Fibroblast of villous mesenchyme (primary cell): ENCODE results near the gene NUBP2. TPM values are rescaled to one million over a fixed set of nuclear protein-coding genes. Genes with fewer than 3 reads are reported as not detected.
A peak's percentile ranks its signal among the peaks of the same experiment; 100 is the strongest.

Source experiments
- DNase-seq: peaks from one replicate; pipeline ENCODE4 v3.0.0-alpha.2; 2010; ENCODE audit warnings: low read depth
- H3K4me3 ChIP-seq: 2 replicates; pipeline ENCODE4 v1.5.1; 2011; ENCODE audit warnings: low read depth, mild to moderate bottlenecking, low read length
- total RNA-seq: library from RNA; depleted of rRNA; stranded (reverse); fragments of >200 nt; gene quantifications from 2 replicates; pipeline ENCODE4 v1.2.3, GENCODE V29; 2012
- TF ChIP-seq, protein P1 (sequence below): IDR thresholded peaks from 2 replicates; pipeline ENCODE4 v1.5.1; 2012; ENCODE audit warnings: low read depth, mild to moderate bottlenecking, low read length; ENCODE audit not compliant: insufficient read depth

NUBP2 gene
- 54.8 and 78.0 TPM in 2 replicates for total RNA-seq

DNA sequence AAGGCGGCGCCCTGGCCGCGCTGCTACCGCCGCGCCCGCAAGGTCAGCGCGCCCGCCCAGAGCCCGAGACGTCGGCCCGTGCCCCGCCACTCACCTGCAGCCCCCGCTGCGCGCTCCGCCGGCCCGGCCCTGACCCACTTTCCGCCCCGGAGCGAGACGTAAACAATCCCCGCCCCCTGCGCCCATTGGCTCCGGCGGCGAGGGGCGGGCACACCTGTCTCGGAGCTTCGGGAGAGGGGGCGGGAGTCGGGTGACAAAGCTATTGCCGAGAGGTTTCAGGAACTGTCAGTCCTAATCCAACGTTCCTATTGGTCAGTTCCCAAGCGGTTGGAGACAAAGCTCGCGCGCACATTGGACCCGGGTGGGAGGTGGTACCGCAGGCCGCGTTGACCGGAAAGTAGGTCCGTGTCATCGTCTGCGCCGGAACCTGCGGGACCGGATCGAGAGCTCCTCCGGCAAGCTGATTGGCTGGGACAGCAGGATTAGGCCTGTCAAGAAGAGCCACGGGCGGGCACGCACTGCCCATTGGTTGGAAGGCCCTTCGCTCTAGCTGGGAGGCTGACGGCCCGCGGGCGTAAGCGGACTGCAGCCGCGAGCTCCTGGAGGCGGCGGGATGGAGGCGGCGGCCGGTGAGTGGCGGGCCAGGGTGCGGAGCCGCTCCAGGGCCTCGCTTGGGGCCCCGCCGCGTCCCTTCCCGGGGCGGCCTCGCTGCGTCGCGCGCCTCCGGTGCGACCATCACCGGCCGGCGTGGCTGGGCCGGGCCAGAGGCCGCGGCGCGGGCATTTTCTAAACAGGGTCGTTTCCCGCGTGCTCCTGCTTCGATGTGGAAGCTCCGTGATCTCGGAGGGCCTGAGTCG, at the start of gene NUBP2, which contains the start of gene SPSB3:
Gene NUBP2, plus strand, starts transcription at position 553 of the 857 bp plus-strand sequence. Its CDS starts 61 bp downstream, at position 614.
Gene SPSB3, minus strand, starts transcription at position 164 of the 857 bp plus-strand sequence. CDS start 1,088 bp downstream, outside the sequence.
- DNase-seq, result peak; percentile 100
- peak within 1 kb of the TSS; percentile 91 for H3K4me3 ChIP-seq
- TF ChIP-seq, protein P1, sequence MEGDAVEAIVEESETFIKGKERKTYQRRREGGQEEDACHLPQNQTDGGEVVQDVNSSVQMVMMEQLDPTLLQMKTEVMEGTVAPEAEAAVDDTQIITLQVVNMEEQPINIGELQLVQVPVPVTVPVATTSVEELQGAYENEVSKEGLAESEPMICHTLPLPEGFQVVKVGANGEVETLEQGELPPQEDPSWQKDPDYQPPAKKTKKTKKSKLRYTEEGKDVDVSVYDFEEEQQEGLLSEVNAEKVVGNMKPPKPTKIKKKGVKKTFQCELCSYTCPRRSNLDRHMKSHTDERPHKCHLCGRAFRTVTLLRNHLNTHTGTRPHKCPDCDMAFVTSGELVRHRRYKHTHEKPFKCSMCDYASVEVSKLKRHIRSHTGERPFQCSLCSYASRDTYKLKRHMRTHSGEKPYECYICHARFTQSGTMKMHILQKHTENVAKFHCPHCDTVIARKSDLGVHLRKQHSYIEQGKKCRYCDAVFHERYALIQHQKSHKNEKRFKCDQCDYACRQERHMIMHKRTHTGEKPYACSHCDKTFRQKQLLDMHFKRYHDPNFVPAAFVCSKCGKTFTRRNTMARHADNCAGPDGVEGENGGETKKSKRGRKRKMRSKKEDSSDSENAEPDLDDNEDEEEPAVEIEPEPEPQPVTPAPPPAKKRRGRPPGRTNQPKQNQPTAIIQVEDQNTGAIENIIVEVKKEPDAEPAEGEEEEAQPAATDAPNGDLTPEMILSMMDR, result no peak

DNA sequence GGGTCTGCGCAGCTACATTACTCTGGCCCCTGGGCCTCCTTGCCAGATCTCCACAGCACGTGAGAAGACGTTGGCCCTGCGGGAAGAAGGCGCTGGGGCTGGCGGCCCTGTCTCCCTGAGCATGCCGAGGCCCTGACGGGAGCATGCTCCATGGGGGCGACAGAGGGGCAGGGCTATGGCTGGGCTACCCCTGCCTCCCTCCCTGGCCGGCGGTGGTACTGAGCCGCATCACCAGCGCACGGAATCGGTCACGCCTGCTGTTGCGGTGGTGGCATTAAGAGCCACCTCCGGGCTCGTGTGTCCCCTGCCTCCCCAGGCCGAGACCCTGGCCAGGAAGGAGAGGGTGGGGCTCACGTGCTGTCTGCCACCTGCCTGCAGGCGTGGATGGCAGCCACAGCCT, 48.6 kb upstream of the NUBP2 start:
- no peak for DNase-seq
- H3K4me3 ChIP-seq, result no peak overlapping the region
- TF ChIP-seq, protein P1, result no peak

GRCh38 chr16:1734816-1735215, 47.9 kb upstream of the NUBP2 start:
- no peak for DNase-seq
- TF ChIP-seq, protein P1, result no peak
- no peak overlapping the region for H3K4me3 ChIP-seq

GRCh38 chr16:1740234-1740633, 42.5 kb upstream of the NUBP2 start:
- TF ChIP-seq, protein P1, result no peak
- H3K4me3 ChIP-seq, result no peak overlapping the region
- no peak for DNase-seq

DNA sequence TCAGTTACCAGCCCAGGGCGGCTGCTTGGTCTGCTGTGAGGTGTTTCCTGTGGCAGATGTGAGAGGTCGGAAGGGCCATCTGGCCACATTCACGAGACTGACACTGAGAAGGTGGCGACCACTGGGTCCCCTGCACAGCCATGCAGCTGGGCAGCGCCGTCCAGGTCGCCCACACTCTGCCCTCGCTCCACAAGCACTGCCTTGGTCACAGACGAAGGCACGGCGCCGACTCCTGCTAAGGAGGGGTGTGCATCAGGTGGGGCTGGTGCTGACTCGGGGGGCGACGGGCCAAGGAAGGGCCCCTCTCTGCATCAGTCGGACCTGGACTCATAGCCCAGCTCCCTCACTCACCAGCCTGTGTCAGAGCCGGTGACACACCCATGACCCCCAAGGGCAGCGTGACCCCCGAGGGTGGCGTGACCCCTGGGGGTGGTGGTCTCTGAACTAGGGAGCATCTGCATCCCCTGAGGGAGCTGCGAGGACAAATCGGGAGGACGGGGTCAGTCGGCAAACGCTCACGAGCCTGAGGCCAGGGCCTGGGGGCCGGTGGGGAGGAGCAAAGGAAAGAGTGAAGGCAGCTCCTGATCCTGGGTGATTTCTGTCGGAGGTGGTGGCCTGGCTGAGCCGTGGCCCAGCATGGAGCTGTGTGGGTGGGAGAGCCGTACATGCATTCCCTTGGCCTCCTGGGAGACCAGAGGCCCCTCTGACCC, 41.8 kb upstream of the NUBP2 start:
- no peak for DNase-seq
- H3K4me3 ChIP-seq, result no peak overlapping the region
- TF ChIP-seq, protein P1, result no peak

DNA sequence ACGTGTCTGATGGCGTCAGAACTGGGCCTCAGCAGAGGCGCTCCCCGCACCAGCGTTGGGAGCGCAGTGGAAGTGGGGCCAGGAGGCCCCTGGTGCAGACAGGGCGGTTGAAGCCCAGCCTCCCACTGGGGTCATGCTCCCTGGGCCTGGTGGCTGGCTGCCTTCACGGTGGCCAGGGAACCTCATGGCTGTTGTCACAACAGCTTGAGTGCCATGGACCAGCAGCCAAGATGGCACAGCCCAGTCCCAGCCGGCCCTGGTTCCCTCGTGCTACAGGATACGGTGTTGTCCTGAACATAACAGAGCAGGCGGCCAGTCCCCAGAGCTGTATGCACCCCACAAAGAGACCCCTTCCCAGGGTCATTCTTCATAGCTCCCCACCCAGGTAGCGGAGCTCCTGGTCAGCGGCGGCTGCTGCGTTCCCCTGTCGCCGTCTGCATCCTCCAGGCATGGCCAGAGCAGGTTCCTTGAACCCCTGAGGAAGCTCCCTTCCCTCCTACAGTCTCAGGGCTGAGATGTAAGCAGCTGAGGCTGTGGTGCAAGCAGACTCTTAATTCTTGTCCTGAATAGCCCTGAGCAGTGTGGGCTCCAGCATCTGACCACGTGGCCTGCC, 41.1 kb upstream of the NUBP2 start:
- no peak for DNase-seq
- H3K4me3 ChIP-seq, result no peak overlapping the region
- TF ChIP-seq, protein P1, result no peak
